HG03354 (cell line): Measurements from ENCODE around the gene MUSK.
"Not testable (repeated sequence)": the region's sequence is repeated elsewhere in the genome, so short reads cannot be mapped to it uniquely, and the experiment has no call there.

ENCODE experiments used
- ATAC-seq: cut with Tn5 transposase; IDR thresholded peaks from one replicate; pipeline ENCODE4 v1.9.1; 2021; ENCODE audit warnings: mild to moderate bottlenecking; ENCODE audit not compliant: unreplicated experiment, poor library complexity, severe bottlenecking

Gene MUSK

DNA sequence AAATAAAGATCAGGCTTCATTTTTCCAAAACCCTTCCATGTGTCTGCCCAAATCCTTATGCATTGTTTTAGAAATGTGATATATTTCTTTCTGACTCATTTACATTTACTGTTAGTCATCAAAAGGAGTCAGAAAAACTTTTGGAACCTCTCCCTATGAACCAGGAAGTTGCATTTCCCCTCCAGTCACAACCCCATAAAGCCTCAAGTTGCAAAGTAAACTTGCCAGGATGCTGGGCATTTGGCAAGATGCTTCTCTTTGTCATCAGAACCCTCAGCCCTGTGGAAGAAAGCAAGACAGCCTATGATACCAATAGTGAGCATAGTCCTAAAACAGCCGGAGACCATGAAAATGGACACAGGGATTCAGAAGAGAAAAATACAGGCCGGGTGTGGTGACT, 84.2 kb downstream of the MUSK start:
- ATAC-seq = no peak

GRCh38 chr9:110753731-110754231, 85.2 kb downstream of the MUSK start:
- no peak for ATAC-seq

- ATAC-seq = no peak
These were observed 86.6 kb downstream of the MUSK start for GRCh38 chr9:110755179-110755578.

GRCh38 chr9:110758201-110758600, 89.6 kb downstream of the MUSK start:
- ATAC-seq = no peak

DNA sequence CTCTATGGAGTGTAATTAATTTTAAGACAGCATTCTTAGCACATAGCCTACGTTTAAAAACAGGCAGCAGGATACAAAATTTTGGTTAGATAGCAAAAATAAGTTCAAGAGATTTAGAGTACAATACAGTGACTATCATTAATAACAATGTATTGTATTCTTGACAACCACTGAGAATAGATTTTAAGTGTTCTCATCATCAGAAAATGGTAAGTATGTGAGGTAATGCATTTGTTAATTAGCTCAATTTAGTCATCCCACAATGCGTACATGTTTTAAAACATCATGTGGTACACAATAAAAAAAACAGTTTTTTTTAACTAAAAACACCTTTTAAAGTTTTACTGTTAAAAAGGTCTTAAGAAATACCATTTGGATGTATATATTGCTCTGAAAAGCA, 94.2 kb downstream of the MUSK start:
- ATAC-seq = no peak

DNA sequence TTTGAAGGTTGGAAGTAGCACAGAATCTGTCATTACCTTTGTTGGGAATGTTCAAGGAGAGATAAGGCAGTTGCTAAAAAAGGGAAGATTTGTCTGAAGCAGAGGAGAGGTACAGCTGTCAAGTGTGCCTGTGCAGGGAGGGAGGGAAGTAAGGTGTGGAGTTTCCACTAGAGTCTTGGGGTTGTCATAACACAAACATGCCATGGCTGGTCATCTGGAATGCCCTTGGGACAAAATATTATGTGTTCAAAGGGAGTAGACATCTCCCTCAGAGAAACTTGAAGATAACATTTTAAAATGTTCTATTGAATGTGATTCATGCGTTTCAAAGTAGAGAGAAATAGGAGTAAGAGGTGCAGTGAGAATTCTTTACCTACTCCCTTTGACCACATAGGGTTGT, 95.0 kb downstream of the MUSK start:
- ATAC-seq = no peak

GRCh38 chr9:110764006-110764405, 95.4 kb downstream of the MUSK start:
- no peak for ATAC-seq

DNA sequence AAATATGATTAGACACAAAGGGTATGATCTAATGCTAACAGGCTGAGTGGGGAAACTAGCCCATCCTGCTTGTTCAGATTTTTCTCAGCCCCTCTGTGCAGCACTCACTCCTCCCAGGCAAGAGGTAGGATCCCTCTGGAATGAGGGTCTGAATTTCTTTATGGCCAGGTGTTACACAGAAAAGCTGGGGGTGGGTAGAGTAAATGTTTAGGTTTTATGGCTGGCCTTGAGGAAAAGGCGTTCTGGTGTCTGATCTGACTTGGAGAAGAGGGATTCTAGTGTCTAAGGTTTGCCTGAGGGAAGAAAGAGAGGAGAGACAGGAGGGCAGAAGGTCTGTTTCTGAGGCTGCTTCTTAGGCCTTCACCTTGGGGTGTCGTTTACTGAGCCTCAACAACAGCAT, 97.3 kb downstream of the MUSK start:
- no peak for ATAC-seq

- no peak for ATAC-seq
These were observed 99.0 kb downstream of the MUSK start for GRCh38 chr9:110767559-110768063.

GRCh38 chr9:110768886-110769285, 100.3 kb downstream of the MUSK start:
- no peak for ATAC-seq

GRCh38 chr9:110769667-110770066, 101.1 kb downstream of the MUSK start:
- no peak for ATAC-seq

- ATAC-seq = no peak
These were observed 107.1 kb downstream of the MUSK start for GRCh38 chr9:110775724-110776123.

GRCh38 chr9:110776221-110776620, 107.6 kb downstream of the MUSK start:
- ATAC-seq = no peak

- ATAC-seq = no peak
These were observed 108.7 kb downstream of the MUSK start for GRCh38 chr9:110777196-110777875.

- ATAC-seq = no peak
These were observed 109.3 kb downstream of the MUSK start for GRCh38 chr9:110777876-110778215.

GRCh38 chr9:110782701-110783100, 114.1 kb downstream of the MUSK start:
- ATAC-seq = no peak

- no peak for ATAC-seq
These were observed 115.7 kb downstream of the MUSK start for GRCh38 chr9:110784309-110784708.

- ATAC-seq = no peak
These were observed 116.6 kb downstream of the MUSK start for GRCh38 chr9:110785166-110785565.

- ATAC-seq = not testable (repeated sequence)
These were observed 119.8 kb downstream of the MUSK start for GRCh38 chr9:110788396-110788795.

- no peak for ATAC-seq
These were observed 120.3 kb downstream of the MUSK start for GRCh38 chr9:110788871-110789270.

GRCh38 chr9:110797611-110798010, 129.0 kb downstream of the MUSK start:
- no peak for ATAC-seq

DNA sequence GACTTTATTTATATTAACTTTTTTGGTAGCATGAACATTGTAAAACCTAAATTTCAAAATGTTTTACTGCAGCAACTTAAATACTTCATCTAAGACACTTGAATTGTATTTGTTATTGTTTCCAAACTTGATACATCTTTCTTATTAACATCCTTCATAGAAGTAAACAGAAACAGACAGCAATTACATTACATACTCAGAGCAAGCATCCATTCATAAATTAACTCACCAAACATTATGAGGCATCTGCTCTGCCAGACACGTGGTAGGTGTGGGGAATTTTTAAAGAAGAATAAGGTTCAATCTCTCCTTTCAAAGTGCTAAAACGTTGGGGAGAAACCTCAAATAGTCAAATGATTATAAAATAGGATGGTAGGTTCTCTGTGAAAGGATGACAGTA, 130.8 kb downstream of the MUSK start:
- ATAC-seq = no peak
